A549 (cell line): ENCODE data around the gene SHROOM1.

Experiments used
- CTCF ChIP-seq: fragments of >200 bp; sonication (Bioruptor Twin); formaldehyde crosslinking; IDR thresholded peaks from 3 replicates; pipeline ENCODE4 v1.5.1; 2016
- ELK1 ChIP-seq: fragments of 150-350 bp; IDR thresholded peaks from 2 replicates; pipeline ENCODE4 v1.6.1; 2014; ENCODE audit warnings: low read depth, mild to moderate bottlenecking, low read length
- KDM1A ChIP-seq: fragments of 200-600 bp; sonication (generic); IDR thresholded peaks from 2 replicates; pipeline ENCODE4 v1.6.1; 2016; ENCODE audit warnings: low read depth, mild to moderate bottlenecking
- MAX ChIP-seq: IDR thresholded peaks from 2 replicates; pipeline ENCODE4 v1.6.1; 2012
- NR3C1 ChIP-seq: fragments of >200 bp; sonication (Bioruptor Twin); formaldehyde crosslinking; IDR thresholded peaks from 3 replicates; pipeline ENCODE4 v1.6.1; 2017
- PBX3 ChIP-seq: IDR thresholded peaks from 2 replicates; pipeline ENCODE4 v1.6.1; 2012
- POLR2A ChIP-seq: IDR thresholded peaks from 2 replicates; pipeline ENCODE4 v1.6.1; 2012; ENCODE audit warnings: mild to moderate bottlenecking, low read length
- TFCP2L1 ChIP-seq: fragments of 250-450 bp; sonication (Bioruptor Pico); IDR thresholded peaks from 2 replicates; pipeline ENCODE4 v1.5.0; 2021; ENCODE audit warnings: mild to moderate bottlenecking
- USF2 ChIP-seq: fragments of 450-650 bp; IDR thresholded peaks from 2 replicates; pipeline ENCODE4 v1.6.1; 2014; ENCODE audit warnings: antibody characterized with exemption

- no peak for TF ChIP-seq TFCP2L1 (CRISPR knock-in tag)
- TF ChIP-seq PBX3 = no peak
- no peak for TF ChIP-seq CTCF
- TF ChIP-seq USF2 = no peak
- no peak for TF ChIP-seq POLR2A
- no peak for TF ChIP-seq ELK1
- TF ChIP-seq MAX = no peak
- TF ChIP-seq KDM1A = no peak
- TF ChIP-seq NR3C1 = no peak
Observed at GRCh38 chr5:132836852-132837251, 6.4 kb upstream of the SHROOM1 start.
